HepG2 (cell line): ENCODE results near the gene KLHL36. TPM values are rescaled to one million over a fixed set of nuclear protein-coding genes. Genes with fewer than 3 reads are reported as not detected.

Experiments used
- CCAR2 ChIP-seq: fragments of 200-400 bp; formaldehyde crosslinking; optimal IDR thresholded peaks from 2 replicates; pipeline ENCODE3; 2018; ENCODE audit warnings: low read depth, mild to moderate bottlenecking, low read length, moderate library complexity
- E2F1 ChIP-seq: sonication (generic); formaldehyde crosslinking; IDR thresholded peaks from 2 replicates; pipeline ENCODE4 v1.5.0; 2020; ENCODE audit warnings: missing genetic modification reagents
- EED ChIP-seq: sonication (generic); formaldehyde crosslinking; IDR thresholded peaks from 2 replicates; pipeline ENCODE4 v1.5.0; 2020; ENCODE audit warnings: mild to moderate bottlenecking, missing genetic modification reagents
- FOXP4 ChIP-seq: sonication (generic); formaldehyde crosslinking; IDR thresholded peaks from 2 replicates; pipeline ENCODE4 v1.4.0; 2020; ENCODE audit warnings: missing genetic modification reagents
- NFE2L2 ChIP-seq: fragments of 150-350 bp; IDR thresholded peaks from 2 replicates; pipeline ENCODE4 v1.6.1; 2014; ENCODE audit warnings: low read length
- NR2C2 ChIP-seq: sonication (generic); formaldehyde crosslinking; IDR thresholded peaks from 2 replicates; pipeline ENCODE4 v1.4.0; 2020; ENCODE audit warnings: missing genetic modification reagents, mild to moderate bottlenecking, moderate library complexity, borderline replicate concordance
- PRDM10 ChIP-seq: sonication (generic); formaldehyde crosslinking; IDR thresholded peaks from 2 replicates; pipeline ENCODE4 v1.4.0; 2020; ENCODE audit warnings: low read depth, missing genetic modification reagents
- SIX1 ChIP-seq: sonication (generic); formaldehyde crosslinking; IDR thresholded peaks from 2 replicates; pipeline ENCODE4 v1.4.0; 2020; ENCODE audit warnings: missing genetic modification reagents, borderline replicate concordance
- SOX6 ChIP-seq, 2 experiments: fragments of 450-650 bp in 1 of 2; sonication (generic) in 1 of 2; formaldehyde crosslinking in 1 of 2; IDR thresholded peaks; 2 replicates each; pipeline versions ENCODE4 v1.4.0 to v1.6.1; 2017 to 2020; ENCODE audit warnings: antibody characterized with exemption in 1 of 2, mild to moderate bottlenecking in 1 of 2, missing genetic modification reagents in 1 of 2
- SYNCRIP ChIP-seq: fragments of 200-400 bp; formaldehyde crosslinking; IDR thresholded peaks from 2 replicates; pipeline ENCODE4 v1.6.1; 2018; ENCODE audit warnings: mild to moderate bottlenecking, low read depth, low read length; ENCODE audit not compliant: insufficient read depth
- ZC3H13 ChIP-seq: sonication (generic); formaldehyde crosslinking; IDR thresholded peaks from 2 replicates; pipeline ENCODE4 v1.8.1; 2023; ENCODE audit warnings: mild to moderate bottlenecking, missing genetic modification reagents, moderate library complexity
- ZFP36 ChIP-seq: fragments of 150-350 bp; IDR thresholded peaks from 2 replicates; pipeline ENCODE4 v1.6.1; 2018; ENCODE audit warnings: borderline replicate concordance, low read length, low read depth; ENCODE audit not compliant: partially characterized antibody
- ZNF44 ChIP-seq: sonication (generic); formaldehyde crosslinking; IDR thresholded peaks from 2 replicates; pipeline ENCODE4 v1.5.1; 2020; ENCODE audit warnings: mild to moderate bottlenecking, missing genetic modification reagents
- ZNF850 ChIP-seq: sonication (generic); formaldehyde crosslinking; conservative IDR thresholded peaks from 2 replicates; pipeline ENCODE4 v1.9.0; 2021; ENCODE audit warnings: mild to moderate bottlenecking, missing genetic modification reagents
- ZSCAN20 ChIP-seq: sonication (generic); formaldehyde crosslinking; IDR thresholded peaks from 2 replicates; pipeline ENCODE4 v1.4.0; 2020; ENCODE audit warnings: missing genetic modification reagents, mild to moderate bottlenecking, borderline replicate concordance
- polyA plus RNA-seq, 8 experiments: library from polyadenylated mRNA; depleted of rRNA in 3 of 8; stranded (reverse) in 7 of 8; unstranded in 1 of 8; fragments of >200 nt; fragmentation: Illumina TruSeq in 4 of 8; extraction: Trizol in 4 of 8; gene quantifications; 2 replicates each; pipeline versions ENCODE4 v1.2.1 to v1.2.3, GENCODE V29; 2011 to 2016; ENCODE audit warnings: low read depth in 4 of 8, missing spikeins in 1 of 8, mixed read lengths in 1 of 8; ENCODE audit not compliant: insufficient read depth in 1 of 8
- total RNA-seq, 5 experiments: library from RNA; depleted of rRNA; stranded (reverse); fragments of >200 nt; fragmentation: Illumina TruSeq; extraction: Trizol; gene quantifications; 2 replicates each; pipeline ENCODE4 v1.2.3, GENCODE V29; 2016; ENCODE audit warnings: low read depth in 1 of 5
- TF ChIP-seq, protein P1 (sequence below): sonication (generic); formaldehyde crosslinking; IDR thresholded peaks from 2 replicates; pipeline ENCODE4 v1.5.1; 2020; ENCODE audit warnings: mild to moderate bottlenecking, missing genetic modification reagents, borderline replicate concordance

KLHL36 gene
- total and polyA plus RNA-seq, 2 of the 13 experiments (the other 11 are each of a cell fraction or from before 2014, with no cell fraction given): 24.3 to 26.0 TPM

- TF ChIP-seq PRDM10 (CRISPR knock-in tag) (0 out of 2 replicates have a peak, but pooled peaks have one; percentile 42), ZNF850 (0 out of 2 replicates have a peak, but pooled peaks have one; percentile 42), EED (CRISPR knock-in tag) (no peak), ZC3H13 (CRISPR knock-in tag) (no peak), FOXP4 (CRISPR knock-in tag) (peak; percentile 37; the same call in 1 of the 2 replicates), ZFP36 (no peak), CCAR2 (no peak), SYNCRIP (no peak), NR2C2 (CRISPR knock-in tag) (no peak), NFE2L2 (no peak), ZNF44 (CRISPR knock-in tag) (peak; percentile 93), SOX6 (IDR thresholded peaks at IDR 0.05) (no peak), SOX6 (CRISPR knock-in tag; IDR thresholded peaks at IDR 0.05) (no peak; the same call in 1 of the 2 replicates), ZSCAN20 (CRISPR knock-in tag) (peak; percentile 96; the same call in 1 of the 2 replicates), SIX1 (no peak), E2F1 (peak; percentile 76; the same call in 1 of the 2 replicates)
- TF ChIP-seq, protein P1, sequence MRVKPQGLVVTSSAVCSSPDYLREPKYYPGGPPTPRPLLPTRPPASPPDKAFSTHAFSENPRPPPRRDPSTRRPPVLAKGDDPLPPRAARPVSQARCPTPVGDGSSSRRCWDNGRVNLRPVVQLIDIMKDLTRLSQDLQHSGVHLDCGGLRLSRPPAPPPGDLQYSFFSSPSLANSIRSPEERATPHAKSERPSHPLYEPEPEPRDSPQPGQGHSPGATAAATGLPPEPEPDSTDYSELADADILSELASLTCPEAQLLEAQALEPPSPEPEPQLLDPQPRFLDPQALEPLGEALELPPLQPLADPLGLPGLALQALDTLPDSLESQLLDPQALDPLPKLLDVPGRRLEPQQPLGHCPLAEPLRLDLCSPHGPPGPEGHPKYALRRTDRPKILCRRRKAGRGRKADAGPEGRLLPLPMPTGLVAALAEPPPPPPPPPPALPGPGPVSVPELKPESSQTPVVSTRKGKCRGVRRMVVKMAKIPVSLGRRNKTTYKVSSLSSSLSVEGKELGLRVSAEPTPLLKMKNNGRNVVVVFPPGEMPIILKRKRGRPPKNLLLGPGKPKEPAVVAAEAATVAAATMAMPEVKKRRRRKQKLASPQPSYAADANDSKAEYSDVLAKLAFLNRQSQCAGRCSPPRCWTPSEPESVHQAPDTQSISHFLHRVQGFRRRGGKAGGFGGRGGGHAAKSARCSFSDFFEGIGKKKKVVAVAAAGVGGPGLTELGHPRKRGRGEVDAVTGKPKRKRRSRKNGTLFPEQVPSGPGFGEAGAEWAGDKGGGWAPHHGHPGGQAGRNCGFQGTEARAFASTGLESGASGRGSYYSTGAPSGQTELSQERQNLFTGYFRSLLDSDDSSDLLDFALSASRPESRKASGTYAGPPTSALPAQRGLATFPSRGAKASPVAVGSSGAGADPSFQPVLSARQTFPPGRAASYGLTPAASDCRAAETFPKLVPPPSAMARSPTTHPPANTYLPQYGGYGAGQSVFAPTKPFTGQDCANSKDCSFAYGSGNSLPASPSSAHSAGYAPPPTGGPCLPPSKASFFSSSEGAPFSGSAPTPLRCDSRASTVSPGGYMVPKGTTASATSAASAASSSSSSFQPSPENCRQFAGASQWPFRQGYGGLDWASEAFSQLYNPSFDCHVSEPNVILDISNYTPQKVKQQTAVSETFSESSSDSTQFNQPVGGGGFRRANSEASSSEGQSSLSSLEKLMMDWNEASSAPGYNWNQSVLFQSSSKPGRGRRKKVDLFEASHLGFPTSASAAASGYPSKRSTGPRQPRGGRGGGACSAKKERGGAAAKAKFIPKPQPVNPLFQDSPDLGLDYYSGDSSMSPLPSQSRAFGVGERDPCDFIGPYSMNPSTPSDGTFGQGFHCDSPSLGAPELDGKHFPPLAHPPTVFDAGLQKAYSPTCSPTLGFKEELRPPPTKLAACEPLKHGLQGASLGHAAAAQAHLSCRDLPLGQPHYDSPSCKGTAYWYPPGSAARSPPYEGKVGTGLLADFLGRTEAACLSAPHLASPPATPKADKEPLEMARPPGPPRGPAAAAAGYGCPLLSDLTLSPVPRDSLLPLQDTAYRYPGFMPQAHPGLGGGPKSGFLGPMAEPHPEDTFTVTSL (CRISPR knock-in tag): no peak
Measured at GRCh38 chr16:84699147-84699711, 50.9 kb downstream of the KLHL36 start (continued).
